ENCODE measurements around the gene NFE2L3.
"Not testable (repeated sequence)": the region's sequence is repeated elsewhere in the genome, so short reads cannot be mapped to it uniquely, and the experiment has no call there.

Gene NFE2L3

GRCh38 chr7:26151953-26152781 lies at the start of gene NFE2L3:
NFE2L3 (plus strand) TSS chr7:26152198; CDS start chr7:26152499, 301 bp downstream.
- DNase-seq (ENCODE audit: low read depth) = no peak

GRCh38 chr7:26103596-26103995 lies 48.4 kb upstream of the NFE2L3 start:
- no peak for DNase-seq (ENCODE audit: low read depth)

GRCh38 chr7:26105236-26105635 lies 46.8 kb upstream of the NFE2L3 start:
- DNase-seq (ENCODE audit: low read depth) = no peak

- DNase-seq (ENCODE audit: low read depth) = no peak
Measured at GRCh38 chr7:26105931-26106330, 46.1 kb upstream of the NFE2L3 start.

GRCh38 chr7:26112203-26112740 lies 39.7 kb upstream of the NFE2L3 start:
- DNase-seq (ENCODE audit: low read depth) = no peak

- no peak for DNase-seq (ENCODE audit: low read depth)
Measured at GRCh38 chr7:26115650-26116049, 36.3 kb upstream of the NFE2L3 start.

GRCh38 chr7:26117142-26117807 lies 34.7 kb upstream of the NFE2L3 start:
- DNase-seq (ENCODE audit: low read depth) = no peak

- DNase-seq (ENCODE audit: low read depth) = no peak
Measured at GRCh38 chr7:26117970-26118369, 34.0 kb upstream of the NFE2L3 start.

- DNase-seq (ENCODE audit: low read depth) = no peak
Measured at GRCh38 chr7:26122745-26123144, 29.3 kb upstream of the NFE2L3 start.

- not testable (repeated sequence) for DNase-seq (ENCODE audit: low read depth)
Measured at GRCh38 chr7:26124775-26125174, 27.2 kb upstream of the NFE2L3 start.

- DNase-seq (ENCODE audit: low read depth) = no peak
Measured at GRCh38 chr7:26127411-26127810, 24.6 kb upstream of the NFE2L3 start.

GRCh38 chr7:26131056-26131589 lies 20.9 kb upstream of the NFE2L3 start:
- DNase-seq (ENCODE audit: low read depth) = no peak

GRCh38 chr7:26135076-26135475 lies 16.9 kb upstream of the NFE2L3 start:
- no peak for DNase-seq (ENCODE audit: low read depth)

GRCh38 chr7:26135551-26135950 lies 16.4 kb upstream of the NFE2L3 start:
- DNase-seq (ENCODE audit: low read depth) = no peak

GRCh38 chr7:26136831-26137230 lies 15.2 kb upstream of the NFE2L3 start:
- no peak for DNase-seq (ENCODE audit: low read depth)

GRCh38 chr7:26140380-26140779 lies 11.6 kb upstream of the NFE2L3 start:
- DNase-seq (ENCODE audit: low read depth) = no peak

- no peak for DNase-seq (ENCODE audit: low read depth)
Measured at GRCh38 chr7:26141077-26141476, 10.9 kb upstream of the NFE2L3 start.

- DNase-seq (ENCODE audit: low read depth) = no peak
Measured at GRCh38 chr7:26143298-26144048, 8.5 kb upstream of the NFE2L3 start.

- DNase-seq (ENCODE audit: low read depth) = no peak
Measured at GRCh38 chr7:26144184-26145080, 7.6 kb upstream of the NFE2L3 start.

GRCh38 chr7:26145238-26145637 lies 6.8 kb upstream of the NFE2L3 start:
- DNase-seq (ENCODE audit: low read depth) = no peak

- DNase-seq (ENCODE audit: low read depth) = no peak
Measured at GRCh38 chr7:26147030-26147429, 5.0 kb upstream of the NFE2L3 start.

Measured in GM04504 (cell line).